Endothelial cell of umbilical vein (primary cell): Measurements from ENCODE around the gene SELP. TPM values are rescaled to one million over a fixed set of nuclear protein-coding genes. Genes with fewer than 3 reads are reported as not detected.

ENCODE experiments used
- BruUV-seq: library from RNA; stranded (reverse); fragments of 400-500 nt; replicated peaks from 2 replicates; lab custom pipeline; 2021; lab: Mats Ljungman, UMichigan
- CTCF ChIA-PET: fragments of 300-600, 350-600 bp; sonication (Branson Sonifier 250); formaldehyde crosslinking; loops from one replicate; lab custom pipeline; 2021; ENCODE audit warnings: antibody characterized with exemption, inconsistent platforms; lab: Charles Lee
- POLR2A ChIA-PET: fragments of 300-600, 350-600 bp; sonication (Branson Sonifier 250); formaldehyde crosslinking; loops from one replicate; lab custom pipeline; 2021; ENCODE audit warnings: antibody characterized with exemption, inconsistent platforms; lab: Charles Lee
- DNase-seq: peaks from one replicate; pipeline ENCODE4 v3.0.0-alpha.2; 2011; ENCODE audit warnings: low read depth, low spot score
- FAIRE-seq: peaks from 2 replicates; lab custom pipeline; 2011; peaks lifted over from hg19 to GRCh38; lab: Jason Lieb, UNC
- H2AFZ ChIP-seq: 2 replicates; pipeline ENCODE4 v1.6.0; 2012; ENCODE audit warnings: low read depth, low read length, control low read depth, inconsistent platforms
- H3K27ac ChIP-seq: 2 replicates; pipeline ENCODE4 v1.5.1; 2011; ENCODE audit warnings: low read depth, mild to moderate bottlenecking, control low read depth, low read length, moderate library complexity; ENCODE audit not compliant: insufficient read depth
- H3K27me3 ChIP-seq, 2 experiments: 2 replicates each; pipeline versions ENCODE4 v1.6.0 to v1.6.1; 2011; ENCODE audit warnings: low read length in 2 of 2, mixed read lengths in 1 of 2; ENCODE audit not compliant: control insufficient read depth in 2 of 2, insufficient read depth in 2 of 2
- H3K36me3 ChIP-seq, 2 experiments: 2 replicates in 1 of 2; 3 replicates in 1 of 2; pipeline ENCODE4 v1.5.1; 2011; ENCODE audit warnings: low read length in 2 of 2, mild to moderate bottlenecking in 1 of 2, moderate library complexity in 1 of 2; ENCODE audit not compliant: control insufficient read depth in 2 of 2, insufficient read depth in 2 of 2; ENCODE audit errors: extremely low read depth in 1 of 2
- H3K4me1 ChIP-seq: 3 replicates; pipeline ENCODE4 v1.5.1; 2011; ENCODE audit warnings: mild to moderate bottlenecking, low read length; ENCODE audit not compliant: control insufficient read depth, insufficient read depth; ENCODE audit errors: extremely low read depth
- H3K4me2 ChIP-seq: 2 replicates; pipeline ENCODE4 v1.6.1; 2011; ENCODE audit warnings: low read length, control low read depth, mixed read lengths; ENCODE audit not compliant: insufficient read depth
- H3K4me3 ChIP-seq, 3 experiments: fragments of 200-600 bp in 1 of 3; sonication (generic), shearing (Covaris generic) in 1 of 3; replicated peaks in 1 of 3; 2 replicates each; pipeline ENCODE4 v1.5.1; 2011 to 2016; ENCODE audit warnings: control low read depth in 3 of 3, low read length in 3 of 3, mild to moderate bottlenecking in 2 of 3, inconsistent platforms in 1 of 3, low read depth in 1 of 3, moderate library complexity in 1 of 3; ENCODE audit not compliant: insufficient read depth in 1 of 3
- H3K79me2 ChIP-seq: 2 replicates; pipeline ENCODE4 v1.6.0; 2012; ENCODE audit warnings: low read length, inconsistent platforms; ENCODE audit not compliant: control insufficient read depth, insufficient read depth
- H3K9ac ChIP-seq: replicated peaks from 2 replicates; pipeline ENCODE3; 2011; ENCODE audit warnings: low read length, control low read depth; ENCODE audit not compliant: insufficient read depth; ENCODE audit errors: extremely low read depth
- H3K9me1 ChIP-seq: replicated peaks from 3 replicates; pipeline ENCODE4 v1.6.0; 2011; ENCODE audit warnings: mild to moderate bottlenecking, low read length; ENCODE audit not compliant: control insufficient read depth, insufficient read depth; ENCODE audit errors: extremely low read depth
- H3K9me3 ChIP-seq: replicated peaks from 2 replicates; pipeline ENCODE4 v1.5.1; 2012; ENCODE audit warnings: low read length, inconsistent platforms; ENCODE audit not compliant: control insufficient read depth, insufficient read depth
- H4K20me1 ChIP-seq: replicated peaks from 2 replicates; pipeline ENCODE3; 2011; ENCODE audit warnings: mild to moderate bottlenecking, low read length; ENCODE audit not compliant: control insufficient read depth, insufficient read depth; ENCODE audit errors: extremely low read depth
- CTCF ChIP-seq, 2 donors: IDR thresholded peaks; 1 replicate in 1 of 2; 2 replicates in 1 of 2; pipeline ENCODE4 v1.5.1; 2011; ENCODE audit warnings: low read length in 2 of 2, mild to moderate bottlenecking in 2 of 2, moderate library complexity in 2 of 2, control low read depth in 1 of 2, inconsistent platforms in 1 of 2, low read depth in 1 of 2; ENCODE audit not compliant: insufficient read depth in 1 of 2; ENCODE audit errors: extremely low read depth in 1 of 2
- EZH2 ChIP-seq: IDR thresholded peaks from 2 replicates; pipeline ENCODE4 v1.6.1; 2012; ENCODE audit warnings: borderline replicate concordance, low read depth, mild to moderate bottlenecking, moderate library complexity, low read length, inconsistent platforms; ENCODE audit not compliant: severe bottlenecking
- FOS ChIP-seq: IDR thresholded peaks from 2 replicates; pipeline ENCODE4 v1.6.1; 2011; ENCODE audit warnings: mild to moderate bottlenecking, low read length, moderate library complexity, borderline replicate concordance; ENCODE audit not compliant: insufficient read depth
- GATA2 ChIP-seq: IDR thresholded peaks from 2 replicates; pipeline ENCODE4 v1.7.0; 2011; ENCODE audit warnings: low read depth, mild to moderate bottlenecking, moderate library complexity, mixed read lengths, low read length; ENCODE audit not compliant: insufficient read length, insufficient read depth
- JUN ChIP-seq: IDR thresholded peaks from 2 replicates; pipeline ENCODE4 v1.6.1; 2011; ENCODE audit warnings: borderline replicate concordance, low read depth; ENCODE audit not compliant: insufficient read length, insufficient read depth
- MAX ChIP-seq: IDR thresholded peaks from 2 replicates; pipeline ENCODE4 v1.6.1; 2011; ENCODE audit not compliant: insufficient read depth, insufficient read length
- MYC ChIP-seq: IDR thresholded peaks from one replicate; pipeline ENCODE4 v1.6.1; 2011; ENCODE audit warnings: mild to moderate bottlenecking, low read depth, low read length
- POLR2A ChIP-seq: IDR thresholded peaks from 2 replicates; pipeline ENCODE4 v1.6.1; 2012; ENCODE audit warnings: low read depth, mild to moderate bottlenecking, control low read depth, low read length
- POLR2AphosphoS5 ChIP-seq: IDR thresholded peaks from 2 replicates; pipeline ENCODE4 v1.6.1; 2012; ENCODE audit warnings: low read depth, mild to moderate bottlenecking, control low read depth, low read length, moderate library complexity; ENCODE audit not compliant: insufficient read depth
- dilution Hi-C: fragments of 300-500 bp; cut with MboI; formaldehyde crosslinking; loops from one replicate; pipeline ENCODE4 v1.15.0; 2019; ENCODE audit warnings: low sequenced_read_pairs; ENCODE audit not compliant: extremely low pct_ligation_motif_present
- intact Hi-C: fragments of 100-400 bp; cut with micrococcal nuclease; formaldehyde crosslinking; loops from one replicate; pipeline ENCODE4 v1.10.0; 2022
- polyA plus RNA-seq, 4 experiments: library from polyadenylated mRNA; depleted of rRNA in 3 of 4; stranded (reverse) in 3 of 4; unstranded in 1 of 4; fragments of >200 nt; gene quantifications; 2 replicates each; pipeline versions ENCODE4 v1.2.1 to v1.2.3, GENCODE V29; 2011 to 2012; ENCODE audit warnings: missing spikeins in 1 of 4
- total RNA-seq: library from RNA; stranded (reverse); gene quantifications from 2 replicates; pipeline ENCODE4 v1.2.3, GENCODE V29; 2021

The SELP gene
- total and polyA plus RNA-seq, 2 donors (not counting 3 experiments of a cell fraction or from before 2014, with no cell fraction given) = 1.3 to 1.6 TPM

DNA sequence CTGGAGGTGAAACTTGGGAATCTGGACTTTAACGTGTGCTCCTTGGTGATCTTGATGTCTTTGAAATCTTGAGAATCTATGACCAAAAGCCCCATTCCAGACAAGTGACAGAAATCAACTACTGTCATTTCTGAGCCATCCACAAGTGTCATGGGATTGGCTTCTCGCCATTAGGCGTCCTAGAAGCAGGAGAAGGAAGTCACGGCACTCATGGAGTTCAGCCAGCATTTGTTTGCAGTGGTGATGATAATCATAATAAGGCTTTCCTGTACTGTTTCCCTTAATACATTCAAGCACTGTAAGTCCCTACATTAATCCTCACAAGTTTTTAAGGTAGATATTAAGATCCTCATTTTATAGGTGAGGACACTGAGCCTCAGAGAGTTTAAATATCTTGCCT lies 55.6 kb downstream of the SELP start:
- dilution Hi-C loops = no loop called here
- H3K79me2 ChIP-seq = no peaks in the 10 kb centered on the region
- CTCF ChIA-PET = no interaction called here
- TF ChIP-seq CTCF (IDR thresholded peaks at IDR 0.05; ENCODE audit: extremely low read depth in 1 of 2, insufficient read depth in 1 of 2, low read depth in 1 of 2, low read length in 2 of 2) (no peak), MAX (no peak), FOS (no peak), EZH2 (no peak), POLR2AphosphoS5 (no peak), POLR2A (no peak), GATA2 (no peak), JUN (no peak), MYC (no peak)
- H3K4me2 ChIP-seq = no peak overlapping the region
- peak; percentile 44 for FAIRE-seq
- no peaks in the 10 kb centered on the region for H4K20me1 ChIP-seq
- intact Hi-C loops = no loop called here
- no peaks in the 10 kb centered on the region for H3K36me3 ChIP-seq
- H3K9ac ChIP-seq = no peak overlapping the region
- no peaks in the 10 kb centered on the region for H3K4me1 ChIP-seq
- no peak overlapping the region for H2AFZ ChIP-seq
- no TSS peak for BruUV-seq
- H3K27ac ChIP-seq = no peak overlapping the region
- POLR2A ChIA-PET = no interaction called here
- H3K9me1 ChIP-seq = no peaks in the 10 kb centered on the region
- no peaks in the 10 kb centered on the region for H3K27me3 ChIP-seq
- DNase-seq = peak; percentile 17
- no peak overlapping the region for H3K4me3 ChIP-seq
- H3K9me3 ChIP-seq = no peaks in the 10 kb centered on the region
